K562 (cell line): ENCODE measurements around the gene LRP10. TPM values are rescaled to one million over a fixed set of nuclear protein-coding genes. Genes with fewer than 3 reads are reported as not detected.

Experiments
- ARID1B ChIP-seq: fragments of 450-650 bp; IDR thresholded peaks from 2 replicates; pipeline ENCODE4 v1.6.1; 2016; ENCODE audit warnings: antibody characterized with exemption, mild to moderate bottlenecking, inconsistent platforms
- ATF3 ChIP-seq, 2 experiments: fragments of 450-650 bp in 1 of 2; sonication (generic) in 1 of 2; formaldehyde crosslinking in 1 of 2; IDR thresholded peaks in 1 of 2; conservative IDR thresholded peaks in 1 of 2; 2 replicates each; pipeline versions ENCODE4 v1.6.1 to v1.8.1; 2016 to 2023; ENCODE audit warnings: mild to moderate bottlenecking in 2 of 2, moderate library complexity in 2 of 2, inconsistent platforms in 1 of 2, missing genetic modification reagents in 1 of 2
- CGGBP1 ChIP-seq: fragments of 250-450 bp; sonication (Bioruptor Pico); IDR thresholded peaks from 2 replicates; pipeline ENCODE4 v1.9.0; 2021; ENCODE audit warnings: mild to moderate bottlenecking
- CREM ChIP-seq: IDR thresholded peaks from 2 replicates; pipeline ENCODE4 v1.6.1; 2014; ENCODE audit warnings: antibody characterized with exemption, low read depth
- CSDE1 ChIP-seq, 2 experiments: fragments of 450-650 bp; IDR thresholded peaks; 2 replicates each; pipeline ENCODE4 v1.6.1; 2016; ENCODE audit warnings: mild to moderate bottlenecking in 1 of 2
- DDX20 ChIP-seq: fragments of 450-650 bp; IDR thresholded peaks from 2 replicates; pipeline ENCODE4 v1.6.1; 2016; ENCODE audit warnings: missing genetic modification characterization, low read depth, mild to moderate bottlenecking, missing compliant biosample characterization, moderate library complexity
- EGR1 ChIP-seq: fragments of 450-650 bp; conservative IDR thresholded peaks from 2 replicates; pipeline ENCODE4 v1.6.1; 2017; ENCODE audit warnings: mild to moderate bottlenecking
- ERF ChIP-seq: fragments of 450-650 bp; formaldehyde crosslinking; IDR thresholded peaks from 2 replicates; pipeline ENCODE4 v1.4.0; 2020; ENCODE audit warnings: mild to moderate bottlenecking, mixed read lengths
- EWSR1 ChIP-seq: fragments of 450-650 bp; IDR thresholded peaks from 2 replicates; pipeline ENCODE4 v1.6.1; 2018; ENCODE audit warnings: borderline replicate concordance, mild to moderate bottlenecking, low read depth, moderate library complexity; ENCODE audit not compliant: partially characterized antibody
- EZH2 ChIP-seq: IDR thresholded peaks from 2 replicates; pipeline ENCODE4 v1.6.1; 2012; ENCODE audit warnings: low read depth, mild to moderate bottlenecking, inconsistent platforms, low read length, borderline replicate concordance
- FOXA3 ChIP-seq, 2 experiments: fragments of 450-650 bp in 1 of 2; sonication (generic) in 1 of 2; formaldehyde crosslinking; IDR thresholded peaks in 1 of 2; conservative IDR thresholded peaks in 1 of 2; 2 replicates each; pipeline versions ENCODE4 v1.4.0 to v1.8.0; 2020 to 2022; ENCODE audit warnings: mild to moderate bottlenecking in 2 of 2, missing genetic modification reagents in 1 of 2
- FOXP1 ChIP-seq: sonication (generic); formaldehyde crosslinking; IDR thresholded peaks from 2 replicates; pipeline ENCODE4 v1.8.0; 2022; ENCODE audit warnings: mild to moderate bottlenecking, missing genetic modification reagents
- HSF4 ChIP-seq: fragments of 250-450 bp; sonication (Bioruptor Pico); IDR thresholded peaks from 2 replicates; pipeline ENCODE4 v2.1.2; 2022; ENCODE audit warnings: mild to moderate bottlenecking, moderate library complexity, borderline replicate concordance
- L3MBTL2 ChIP-seq: fragments of 450-650 bp; IDR thresholded peaks from 2 replicates; pipeline ENCODE4 v1.6.1; 2016; ENCODE audit warnings: mild to moderate bottlenecking, moderate library complexity
- POLR3A ChIP-seq: IDR thresholded peaks from 2 replicates; pipeline ENCODE4 v1.6.1; 2011; ENCODE audit warnings: borderline replicate concordance, mild to moderate bottlenecking, moderate library complexity; ENCODE audit not compliant: insufficient read length, insufficient read depth; ENCODE audit errors: extremely low read depth
- SNIP1 ChIP-seq: fragments of 450-650 bp; IDR thresholded peaks from 2 replicates; pipeline ENCODE4 v1.7.1; 2017; ENCODE audit warnings: low read depth, mild to moderate bottlenecking
- TEAD1 ChIP-seq, 2 experiments: fragments of 450-650 bp in 1 of 2; sonication (generic) in 1 of 2; formaldehyde crosslinking; IDR thresholded peaks; 2 replicates each; pipeline versions ENCODE4 v1.4.0 to v1.8.0; 2020 to 2022; ENCODE audit warnings: mild to moderate bottlenecking in 2 of 2, missing genetic modification reagents in 1 of 2
- XRCC5 ChIP-seq: fragments of 200-400 bp; formaldehyde crosslinking; IDR thresholded peaks from 2 replicates; pipeline ENCODE4 v1.6.1; 2017; ENCODE audit warnings: low read depth, mild to moderate bottlenecking, low read length
- ZNF174 ChIP-seq: fragments of 250-450 bp; sonication (Bioruptor Pico); IDR thresholded peaks from 2 replicates; pipeline ENCODE4 v1.4.0; 2020; ENCODE audit warnings: mild to moderate bottlenecking
- ZNF212 ChIP-seq: fragments of 450-650 bp; formaldehyde crosslinking; IDR thresholded peaks from 2 replicates; pipeline ENCODE4 v1.4.0; 2020; ENCODE audit warnings: mild to moderate bottlenecking
- ZNF263 ChIP-seq: sonication (generic); formaldehyde crosslinking; IDR thresholded peaks from 2 replicates; pipeline ENCODE4 v1.8.0; 2022; ENCODE audit warnings: mild to moderate bottlenecking, missing genetic modification reagents, borderline replicate concordance
- ZNF354B ChIP-seq: fragments of 250-450 bp; sonication (Bioruptor Pico); IDR thresholded peaks from 2 replicates; pipeline ENCODE4 v1.4.0; 2020
- ZNF449 ChIP-seq: fragments of 250-450 bp; sonication (Bioruptor Pico); IDR thresholded peaks from 2 replicates; pipeline ENCODE4 v1.8.0; 2022; ENCODE audit warnings: moderate library complexity, mild to moderate bottlenecking, inconsistent platforms
- ZNF668 ChIP-seq: fragments of 250-450 bp; sonication (Bioruptor Pico); IDR thresholded peaks from 2 replicates; pipeline ENCODE4 v1.8.0; 2022; ENCODE audit warnings: mild to moderate bottlenecking, inconsistent platforms
- ZNF695 ChIP-seq: fragments of 450-650 bp; formaldehyde crosslinking; IDR thresholded peaks from 2 replicates; pipeline ENCODE4 v1.4.0; 2020; ENCODE audit warnings: mild to moderate bottlenecking, moderate library complexity
- ZNF699 ChIP-seq: fragments of 250-450 bp; sonication (Bioruptor Pico); IDR thresholded peaks from 2 replicates; pipeline ENCODE4 v1.8.0; 2021; ENCODE audit warnings: mild to moderate bottlenecking, moderate library complexity; ENCODE audit not compliant: insufficient replicate concordance
- ZNF785 ChIP-seq: fragments of 250-450 bp; sonication (Bioruptor Pico); IDR thresholded peaks from 2 replicates; pipeline ENCODE4 v1.4.0; 2020; ENCODE audit warnings: mild to moderate bottlenecking
- polyA plus RNA-seq, 8 experiments: library from polyadenylated mRNA; depleted of rRNA in 4 of 8; stranded (reverse) in 5 of 8; unstranded in 3 of 8; fragments of >200 nt; fragmentation: Nextera tagmentation in 2 of 8; fragmentation: Illumina TruSeq in 1 of 8; extraction: Ambion mirVana in 2 of 8; extraction: Trizol in 1 of 8; gene quantifications; 2 replicates each; pipeline versions ENCODE4 v1.2.1 to v1.2.3, GENCODE V29; 2011 to 2014; ENCODE audit warnings: inconsistent platforms in 1 of 8, missing spikeins in 1 of 8
- total RNA-seq, 7 experiments: library from RNA; depleted of rRNA in 6 of 7; stranded (reverse); fragments of >200 nt in 6 of 7; fragmentation: Illumina TruSeq in 2 of 7; extraction: Trizol in 2 of 7; gene quantifications; 2 replicates each; pipeline versions ENCODE4 v1.2.1 to v1.2.3, GENCODE V29; 2011 to 2021; ENCODE audit warnings: low replicate concordance in 1 of 7

LRP10 gene
- total and polyA plus RNA-seq, 9 of the 15 experiments (the other 6 are each of a cell fraction or from before 2014, with no cell fraction given), result 1.3 to 45.5 (median 10.9) TPM

GRCh38 chr14:22886500-22887259, 15.1 kb downstream of the LRP10 start (continued):
- TF ChIP-seq HSF4 (CRISPR knock-in tag) (0 out of 2 replicates have a peak, but pooled peaks have one; percentile 38), TEAD1 (CRISPR knock-in tag; IDR thresholded peaks at IDR 0.05) (peak in 1 of 2 experiments; percentile 41; a peak in 1 of 4 replicates), FOXP1 (CRISPR knock-in tag) (peak; percentile 78; the same call in 1 of the 2 replicates), ZNF668 (CRISPR knock-in tag) (no peak), ZNF354B (no peak), ZNF449 (CRISPR knock-in tag) (no peak), EGR1 (peak; percentile 81), XRCC5 (peak; percentile 27; the same call in 1 of the 2 replicates), ZNF785 (CRISPR knock-in tag) (no peak), ZNF212 (CRISPR knock-in tag) (no peak), ARID1B (no peak), ATF3 (IDR thresholded peaks at IDR 0.05) (no peak), ATF3 (CRISPR knock-in tag; conservative IDR thresholded peaks at IDR 0.05) (no peak), FOXA3 (CRISPR knock-in tag; conservative IDR thresholded peaks at IDR 0.05 in 1 of 2, IDR thresholded peaks at IDR 0.05 in 1 of 2) (peak in 1 of 2 experiments; percentile 27; a peak in 1 of 4 replicates), ZNF263 (CRISPR knock-in tag) (peak; percentile 19; the same call in 1 of the 2 replicates), ZNF695 (no peak), POLR3A (no peak), ERF (no peak; the same call in 1 of the 2 replicates), DDX20 (tag) (no peak), EZH2 (no peak), L3MBTL2 (peak; percentile 99), SNIP1 (no peak), CGGBP1 (CRISPR knock-in tag) (peak; percentile 69; the same call in 1 of the 2 replicates), ZNF699 (CRISPR knock-in tag) (no peak), ZNF174 (CRISPR knock-in tag) (no peak), CREM (peak; percentile 23), EWSR1 (no peak), CSDE1 (IDR thresholded peaks at IDR 0.05) (peak in 1 of 2 experiments; percentile 93; a peak in 2 of 4 replicates)
